Measurements from ENCODE around the gene AGBL2.
"Not testable (repeated sequence)": the region's sequence is repeated elsewhere in the genome, so short reads cannot be mapped to it uniquely, and the experiment has no call there.

DNA sequence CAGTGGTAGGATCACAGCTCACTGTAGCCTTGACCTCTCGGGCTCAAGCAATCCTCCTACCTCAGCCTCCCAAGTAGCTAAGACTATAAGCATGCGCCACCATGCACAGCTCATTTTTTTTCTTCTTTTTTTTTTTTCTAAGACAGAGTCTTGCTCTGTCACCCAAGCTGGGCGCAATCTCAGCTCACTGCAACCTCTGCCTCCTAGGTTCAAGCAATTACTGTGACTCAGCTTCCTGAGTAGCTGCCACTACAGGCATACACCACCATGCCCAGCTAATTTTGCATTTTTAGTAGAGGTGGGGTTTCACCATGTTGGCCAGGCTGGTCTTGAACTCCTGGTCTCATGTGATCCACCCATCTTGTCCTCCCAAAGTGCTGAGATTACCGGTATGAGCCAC, 50.2 kb downstream of the AGBL2 start:
- TF ChIP-seq, protein P1, sequence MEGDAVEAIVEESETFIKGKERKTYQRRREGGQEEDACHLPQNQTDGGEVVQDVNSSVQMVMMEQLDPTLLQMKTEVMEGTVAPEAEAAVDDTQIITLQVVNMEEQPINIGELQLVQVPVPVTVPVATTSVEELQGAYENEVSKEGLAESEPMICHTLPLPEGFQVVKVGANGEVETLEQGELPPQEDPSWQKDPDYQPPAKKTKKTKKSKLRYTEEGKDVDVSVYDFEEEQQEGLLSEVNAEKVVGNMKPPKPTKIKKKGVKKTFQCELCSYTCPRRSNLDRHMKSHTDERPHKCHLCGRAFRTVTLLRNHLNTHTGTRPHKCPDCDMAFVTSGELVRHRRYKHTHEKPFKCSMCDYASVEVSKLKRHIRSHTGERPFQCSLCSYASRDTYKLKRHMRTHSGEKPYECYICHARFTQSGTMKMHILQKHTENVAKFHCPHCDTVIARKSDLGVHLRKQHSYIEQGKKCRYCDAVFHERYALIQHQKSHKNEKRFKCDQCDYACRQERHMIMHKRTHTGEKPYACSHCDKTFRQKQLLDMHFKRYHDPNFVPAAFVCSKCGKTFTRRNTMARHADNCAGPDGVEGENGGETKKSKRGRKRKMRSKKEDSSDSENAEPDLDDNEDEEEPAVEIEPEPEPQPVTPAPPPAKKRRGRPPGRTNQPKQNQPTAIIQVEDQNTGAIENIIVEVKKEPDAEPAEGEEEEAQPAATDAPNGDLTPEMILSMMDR (IDR thresholded peaks at IDR 0.05): not testable (repeated sequence)
- TF ChIP-seq POLR2A (IDR thresholded peaks at IDR 0.05): not testable (repeated sequence)

Data from suprapubic skin (tissue), 3 donors.